ENCODE measurements around the gene KRTAP29-1. TPM values are rescaled to one million over a fixed set of nuclear protein-coding genes. Genes with fewer than 3 reads are reported as not detected.
"Not testable (repeated sequence)": the region's sequence is repeated elsewhere in the genome, so short reads cannot be mapped to it uniquely, and the experiment has no call there.

KRTAP29-1 gene
- total RNA-seq, 1 donor from 2014 or later, result not detected

GRCh38 chr17:41271858-41272257 is 30.8 kb downstream of the KRTAP29-1 start:
- no peaks in the 10 kb centered on the region for H3K4me1 Mint-ChIP-seq (ENCODE audit: low read depth)
- H3K4me3 Mint-ChIP-seq (ENCODE audit: low read depth), result no peak overlapping the region
- DNase-seq (ENCODE audit: low spot score, unreplicated experiment), result no peak
- TF ChIP-seq CTCF (IDR thresholded peaks at IDR 0.05; ENCODE audit: unreplicated experiment), result no peak
- H3K27ac Mint-ChIP-seq, result no peak overlapping the region
- H3K27me3 Mint-ChIP-seq, result peaks cover 10% of the 10 kb centered on the region
- H3K9me3 Mint-ChIP-seq (ENCODE audit: low read depth), result no peaks in the 10 kb centered on the region
- H3K36me3 Mint-ChIP-seq (ENCODE audit: insufficient read depth), result no peaks in the 10 kb centered on the region

- H3K4me1 Mint-ChIP-seq (ENCODE audit: low read depth); H3K9me3 Mint-ChIP-seq (ENCODE audit: low read depth); H3K4me3 Mint-ChIP-seq (ENCODE audit: low read depth); H3K36me3 Mint-ChIP-seq (ENCODE audit: insufficient read depth); DNase-seq (ENCODE audit: low spot score, unreplicated experiment); H3K27ac Mint-ChIP-seq; H3K27me3 Mint-ChIP-seq: not testable (repeated sequence)
These were observed 31.3 kb downstream of the KRTAP29-1 start for GRCh38 chr17:41271323-41271722.

GRCh38 chr17:41267711-41268110 is 34.9 kb downstream of the KRTAP29-1 start:
- no peak for TF ChIP-seq CTCF (IDR thresholded peaks at IDR 0.05; ENCODE audit: unreplicated experiment)
- Mint-ChIP-seq H3K9me3 (ENCODE audit: low read depth) (no peaks in the 10 kb centered on the region), H3K4me1 (ENCODE audit: low read depth) (no peaks in the 10 kb centered on the region), H3K27ac (no peak overlapping the region), H3K36me3 (ENCODE audit: insufficient read depth) (no peaks in the 10 kb centered on the region), H3K27me3 (peaks cover 14% of the 10 kb centered on the region), H3K4me3 (ENCODE audit: low read depth) (no peak overlapping the region)
- no peak for DNase-seq (ENCODE audit: low spot score, unreplicated experiment)

GRCh38 chr17:41265078-41265477 is 37.6 kb downstream of the KRTAP29-1 start, which contains the start of gene KRTAP9-6:
Gene KRTAP9-6 (plus strand): TSS chr17:41265378. CDS start chr17:41265378, 0 bp downstream.
- TF ChIP-seq CTCF (IDR thresholded peaks at IDR 0.05; ENCODE audit: unreplicated experiment), result no peak
- Mint-ChIP-seq H3K27me3 (peaks cover 26% of the 10 kb centered on the region), H3K36me3 (ENCODE audit: insufficient read depth) (no peaks in the 10 kb centered on the region), H3K27ac (no peak within 1 kb of the TSS), H3K4me3 (ENCODE audit: low read depth) (no peak within 1 kb of the TSS), H3K9me3 (ENCODE audit: low read depth) (no peaks in the 10 kb centered on the region), H3K4me1 (ENCODE audit: low read depth) (no peaks in the 10 kb centered on the region)
- no peak for DNase-seq (ENCODE audit: low spot score, unreplicated experiment)

GRCh38 chr17:41264599-41264998 is 38.1 kb downstream of the KRTAP29-1 start:
- DNase-seq (ENCODE audit: low spot score, unreplicated experiment), result no peak
- Mint-ChIP-seq H3K27ac (no peak overlapping the region), H3K27me3 (peaks cover 26% of the 10 kb centered on the region), H3K36me3 (ENCODE audit: insufficient read depth) (no peaks in the 10 kb centered on the region), H3K9me3 (ENCODE audit: low read depth) (no peaks in the 10 kb centered on the region), H3K4me1 (ENCODE audit: low read depth) (no peaks in the 10 kb centered on the region), H3K4me3 (ENCODE audit: low read depth) (no peak overlapping the region)
- no peak for TF ChIP-seq CTCF (IDR thresholded peaks at IDR 0.05; ENCODE audit: unreplicated experiment)

GRCh38 chr17:41263212-41263611 is 39.4 kb downstream of the KRTAP29-1 start:
- Mint-ChIP-seq H3K4me3 (ENCODE audit: low read depth) (no peak overlapping the region), H3K27me3 (peaks cover 29% of the 10 kb centered on the region)

More at GRCh38 chr17:41263212-41263611, 39.4 kb downstream of the KRTAP29-1 start:
- TF ChIP-seq CTCF (IDR thresholded peaks at IDR 0.05; ENCODE audit: unreplicated experiment), result no peak
- DNase-seq (ENCODE audit: low spot score, unreplicated experiment), result no peak
- Mint-ChIP-seq H3K27ac (no peak overlapping the region), H3K9me3 (ENCODE audit: low read depth) (no peaks in the 10 kb centered on the region), H3K4me1 (ENCODE audit: low read depth) (no peaks in the 10 kb centered on the region), H3K36me3 (ENCODE audit: insufficient read depth) (no peaks in the 10 kb centered on the region)
